GM21515 (cell line): Measurements from ENCODE around the gene STK32B.
"Not testable (repeated sequence)": the region's sequence is repeated elsewhere in the genome, so short reads cannot be mapped to it uniquely, and the experiment has no call there.

Experiments used
- ATAC-seq: cut with Tn5 transposase; IDR thresholded peaks from one replicate; pipeline ENCODE4 v1.9.1; 2021; ENCODE audit not compliant: unreplicated experiment

The STK32B gene

DNA sequence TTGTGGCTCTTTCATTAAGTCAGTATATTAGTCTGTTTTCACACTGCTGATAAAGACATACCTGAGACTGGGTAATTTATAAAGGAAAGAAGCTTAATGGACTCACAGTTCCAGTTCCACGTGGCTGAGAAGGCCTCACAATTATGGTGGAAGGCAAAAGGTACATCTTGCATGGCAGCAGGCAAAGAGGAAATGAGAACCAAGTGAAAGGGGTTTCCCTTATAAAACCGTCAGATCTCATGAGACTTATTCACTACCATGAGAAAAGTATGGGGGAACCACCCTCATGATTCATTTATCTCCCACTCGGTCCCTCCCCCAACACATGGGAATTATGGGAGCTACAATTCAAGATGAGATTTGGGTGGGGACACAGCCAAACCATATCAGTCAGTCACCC lies 15.7 kb downstream of the STK32B start:
- ATAC-seq, result not testable (repeated sequence)

DNA sequence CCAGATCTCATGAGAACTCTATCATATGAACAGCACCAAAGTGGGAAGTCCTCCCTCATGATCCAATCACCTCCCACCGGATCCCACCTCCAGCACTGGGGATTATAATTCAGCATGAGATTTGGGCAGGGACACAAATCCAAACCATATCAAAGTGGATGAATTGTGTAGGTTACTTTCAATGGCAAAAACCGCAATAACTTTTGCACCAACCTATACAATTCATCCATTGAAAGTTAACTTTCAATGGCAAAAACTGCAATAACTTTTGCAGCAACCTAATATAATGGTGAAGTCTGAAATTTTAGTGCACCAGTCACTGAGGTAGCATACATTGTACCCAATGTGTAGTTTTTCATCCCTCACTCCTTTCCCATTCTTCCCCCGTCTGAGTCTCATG lies 16.6 kb downstream of the STK32B start:
- ATAC-seq, result no peak

DNA sequence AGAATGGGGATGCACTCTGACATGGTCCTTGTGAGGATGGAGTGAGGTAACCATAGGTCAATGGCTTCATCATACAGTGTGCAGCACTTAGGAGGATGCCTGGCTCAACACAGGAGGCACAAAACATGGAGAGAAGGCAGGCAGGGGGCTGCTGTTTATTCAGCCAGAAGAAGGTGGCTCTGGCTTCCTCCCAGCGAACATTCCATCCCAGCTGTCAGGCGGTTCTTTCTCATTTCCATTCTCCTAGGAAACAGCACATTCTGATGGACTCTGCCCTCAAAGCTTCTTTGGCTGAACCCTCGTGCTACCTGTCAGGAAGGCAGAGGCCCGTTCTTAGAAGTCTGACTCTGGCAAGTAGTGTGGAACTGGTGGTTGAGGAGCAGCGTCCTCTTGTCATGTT lies 18.6 kb downstream of the STK32B start:
- ATAC-seq, result no peak

DNA sequence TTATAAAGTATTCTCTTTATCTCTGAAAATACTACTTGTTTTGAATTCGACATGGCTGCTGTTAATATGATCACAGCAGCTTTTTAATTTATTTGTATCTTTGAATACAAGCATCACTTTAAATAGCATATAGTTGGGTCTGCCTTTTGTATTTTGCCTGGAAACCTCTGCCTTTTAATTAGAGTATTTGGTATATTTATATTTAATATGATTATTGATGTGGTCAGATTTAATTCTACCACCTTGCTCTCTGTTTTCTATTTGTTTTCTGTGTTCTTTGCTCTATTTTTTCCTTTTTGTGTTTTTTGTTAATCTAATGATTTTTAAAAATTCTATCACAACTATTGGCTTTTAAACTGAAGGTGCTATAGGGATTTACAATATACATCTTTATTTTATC lies 21.7 kb downstream of the STK32B start:
- no peak for ATAC-seq

DNA sequence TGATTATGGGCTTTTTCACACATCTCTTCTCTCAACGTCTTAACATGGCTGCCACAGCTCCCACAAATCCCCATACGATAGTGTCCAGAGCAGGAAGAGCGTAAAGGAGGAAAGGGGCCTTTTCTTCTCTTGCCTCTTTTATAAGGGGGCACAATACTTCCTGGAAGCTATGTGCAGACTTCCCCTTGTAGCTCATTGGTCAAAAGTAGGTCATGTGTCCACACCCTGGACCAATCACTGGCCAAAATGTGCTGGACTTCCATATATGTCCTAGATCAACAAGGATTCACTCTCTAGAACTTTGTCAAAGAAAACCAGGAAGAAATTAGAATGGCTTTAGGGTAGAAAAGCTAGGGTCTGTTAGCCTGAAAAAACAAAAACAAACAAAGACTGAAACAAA lies 26.7 kb downstream of the STK32B start:
- ATAC-seq, result no peak

DNA sequence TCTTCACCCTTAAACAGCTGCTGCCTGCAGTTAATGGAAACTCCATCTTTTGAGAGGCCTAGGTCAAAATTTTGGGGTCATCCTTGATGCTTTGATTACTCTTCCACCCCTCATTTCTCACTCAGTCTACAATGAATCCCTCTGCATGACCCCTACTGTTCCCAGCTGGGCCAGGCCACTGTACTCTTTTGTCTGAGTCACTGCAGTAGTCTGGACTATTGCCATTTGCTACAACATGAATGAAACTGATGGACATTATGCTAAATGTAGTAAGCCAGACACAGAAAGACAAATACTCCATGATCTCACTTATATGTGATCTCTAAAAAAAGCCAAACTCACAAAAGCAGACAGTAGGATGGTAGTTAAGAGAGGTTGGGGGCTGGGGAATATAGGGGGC lies 28.3 kb downstream of the STK32B start:
- no peak for ATAC-seq

DNA sequence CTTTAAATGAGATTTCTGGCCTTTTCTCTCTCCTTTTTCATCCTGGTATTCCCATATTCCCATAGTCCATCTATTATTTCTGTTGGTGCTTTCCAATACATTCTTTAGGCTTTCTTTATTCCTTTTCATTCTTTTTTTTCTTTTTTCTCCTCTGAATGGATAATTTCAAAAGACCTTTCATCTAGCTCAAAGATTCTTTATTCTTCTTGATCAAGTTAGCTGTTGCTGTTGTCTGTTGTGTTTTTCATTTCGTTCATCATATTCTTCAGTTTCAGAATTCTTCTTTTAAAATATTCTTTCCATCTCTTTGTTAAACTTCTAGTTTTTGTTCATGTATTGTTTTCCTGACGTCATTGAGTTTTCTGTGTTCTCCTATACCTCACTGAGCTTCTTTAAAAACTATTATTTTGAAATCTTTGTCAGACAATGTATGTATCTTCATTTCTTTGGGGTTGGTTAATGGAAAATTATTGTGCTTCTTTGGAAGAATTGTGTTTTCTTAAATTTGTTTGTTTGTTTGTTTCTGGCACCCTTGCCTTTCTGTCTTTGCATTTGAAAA lies 30.2 kb downstream of the STK32B start:
- no peak for ATAC-seq

DNA sequence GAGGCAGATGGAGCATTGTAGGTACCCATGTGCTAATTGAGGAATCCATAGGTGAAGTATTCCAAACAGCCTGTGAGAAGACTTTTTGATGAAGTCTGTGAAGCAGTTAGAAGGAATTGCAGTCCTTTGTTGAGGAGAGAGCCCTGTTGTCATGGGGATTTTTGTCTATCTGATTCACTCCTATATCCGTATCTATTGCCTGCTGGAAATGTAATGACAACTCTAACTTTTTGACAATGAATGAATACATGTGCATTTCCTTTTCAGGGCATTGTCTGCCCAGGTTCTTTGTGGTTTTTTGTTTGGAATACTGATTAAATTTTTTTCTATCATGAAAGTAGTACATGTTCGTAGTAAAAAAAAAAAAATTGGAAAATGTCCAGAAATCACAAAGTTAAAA lies 31.1 kb downstream of the STK32B start:
- ATAC-seq, result no peak

DNA sequence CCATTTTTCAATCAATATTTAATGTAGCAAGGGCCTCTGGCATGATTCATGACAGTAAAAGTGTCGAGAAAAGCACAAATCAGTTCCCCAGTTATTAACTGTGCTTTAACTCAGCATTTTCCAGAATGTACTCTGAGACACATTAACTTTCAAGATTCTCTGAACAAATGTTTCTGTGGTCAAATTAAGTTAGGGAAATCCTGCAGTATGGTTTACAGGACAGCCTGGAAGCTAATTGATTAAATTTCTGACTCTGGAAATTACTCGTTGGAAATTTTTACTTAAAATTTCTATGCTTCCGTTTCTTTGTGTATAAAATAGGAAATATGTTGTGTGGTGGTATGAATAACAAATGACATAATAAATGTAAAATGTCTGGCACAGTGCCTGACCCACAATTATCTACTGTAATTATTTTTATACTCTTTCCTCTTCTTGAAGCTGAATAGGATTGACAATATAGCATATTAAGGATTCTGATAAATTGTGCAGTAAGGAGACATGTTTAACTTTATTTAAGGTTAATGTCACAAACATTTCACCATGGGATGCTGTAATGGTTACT lies 33.7 kb downstream of the STK32B start:
- no peak for ATAC-seq

DNA sequence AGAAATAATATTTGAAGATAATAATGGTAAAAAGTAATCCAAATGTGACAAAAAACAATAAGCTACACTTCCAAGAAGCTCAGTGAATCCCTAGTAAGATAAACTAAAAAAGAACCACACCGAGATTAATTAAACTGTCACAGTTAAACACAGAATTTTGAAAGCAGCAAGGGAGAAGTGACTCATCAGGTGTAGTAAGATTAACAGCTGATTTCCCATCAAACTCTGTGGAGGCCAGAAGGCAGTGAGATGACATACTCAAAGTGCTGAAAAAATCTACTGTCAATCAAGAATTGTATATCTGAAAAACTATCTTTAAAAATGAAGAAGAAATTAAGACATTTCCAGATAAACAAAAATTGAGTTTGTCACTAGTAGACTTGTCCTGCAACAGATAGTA lies 35.3 kb downstream of the STK32B start:
- ATAC-seq, result no peak

DNA sequence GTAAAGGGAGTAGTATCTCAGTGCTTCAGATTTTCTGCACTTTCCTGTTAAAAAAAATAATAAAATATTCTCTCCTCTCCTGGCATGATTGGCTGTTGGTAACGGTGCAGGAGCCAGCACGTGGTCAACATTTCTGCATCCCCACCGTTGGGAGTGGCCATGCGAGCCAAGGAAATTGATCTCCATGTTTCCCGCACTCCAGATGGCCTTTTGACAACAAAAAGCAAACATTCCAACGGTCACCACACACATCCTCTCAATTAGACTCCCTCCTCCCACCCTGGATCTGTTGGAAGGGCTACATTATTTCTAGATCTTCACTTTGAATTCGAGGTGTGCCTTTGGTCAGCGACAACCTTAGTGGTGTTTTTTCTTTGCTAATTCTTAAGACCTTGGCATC lies 45.0 kb downstream of the STK32B start:
- no peak for ATAC-seq

DNA sequence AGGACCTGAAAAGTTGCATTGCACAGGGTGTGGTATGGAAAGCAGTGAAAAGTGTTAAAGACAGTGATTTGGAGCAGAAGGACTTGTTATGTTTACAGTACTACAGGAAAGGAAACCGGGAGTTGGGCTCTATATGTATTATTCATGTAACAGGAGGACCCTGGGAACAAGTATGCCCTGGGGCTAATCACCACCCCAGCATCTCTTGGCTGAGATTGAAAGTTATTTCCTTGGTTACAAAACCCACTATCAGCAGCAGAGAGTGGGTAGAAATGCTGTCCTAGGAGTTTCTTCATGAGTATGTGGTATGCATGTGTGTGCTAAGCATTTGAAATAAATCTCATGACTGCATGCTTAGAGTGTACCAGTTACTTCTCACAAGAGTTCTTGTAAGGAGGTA lies 46.9 kb downstream of the STK32B start:
- ATAC-seq, result no peak

DNA sequence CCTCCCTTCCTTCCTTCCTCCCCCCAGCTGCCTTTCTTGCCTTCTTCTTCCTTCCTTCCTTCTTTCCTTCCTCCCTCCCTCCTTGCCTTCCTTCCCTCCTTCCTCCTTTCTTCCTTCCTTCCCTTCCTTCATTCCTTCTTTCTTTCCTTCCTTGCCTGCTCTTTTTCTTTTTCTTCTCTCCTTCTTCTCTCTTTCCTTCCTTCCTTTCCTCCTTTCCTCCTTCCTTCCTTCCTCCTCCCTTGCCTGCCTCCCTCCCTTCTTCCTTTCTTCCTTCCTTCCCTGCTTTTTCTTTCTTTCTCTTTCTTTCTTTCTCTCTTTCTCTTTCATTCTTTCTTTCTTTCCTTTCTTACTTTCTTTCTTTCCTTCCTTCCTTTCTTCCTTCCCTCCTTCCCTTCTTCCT lies 49.1 kb downstream of the STK32B start:
- ATAC-seq, result no peak

DNA sequence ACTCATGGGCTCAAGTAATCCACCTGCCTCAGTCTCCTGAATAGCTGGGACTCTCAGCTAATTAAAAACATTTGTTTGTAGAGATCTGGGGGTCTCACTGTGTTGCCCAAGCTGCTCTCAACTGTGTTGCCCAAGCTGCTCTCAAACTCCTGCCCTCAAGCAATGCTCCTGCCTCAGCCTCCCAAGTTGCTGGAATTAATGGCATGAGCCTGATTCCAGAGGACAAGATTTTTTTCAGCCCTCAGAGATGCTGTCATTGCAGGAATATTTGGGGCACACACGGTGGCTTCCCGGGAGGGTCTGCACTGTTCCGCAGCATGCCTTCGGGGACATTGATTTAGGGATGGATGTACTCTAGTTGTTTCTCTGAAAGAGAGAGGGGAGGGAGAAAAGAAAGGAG lies 49.7 kb downstream of the STK32B start:
- ATAC-seq, result no peak

DNA sequence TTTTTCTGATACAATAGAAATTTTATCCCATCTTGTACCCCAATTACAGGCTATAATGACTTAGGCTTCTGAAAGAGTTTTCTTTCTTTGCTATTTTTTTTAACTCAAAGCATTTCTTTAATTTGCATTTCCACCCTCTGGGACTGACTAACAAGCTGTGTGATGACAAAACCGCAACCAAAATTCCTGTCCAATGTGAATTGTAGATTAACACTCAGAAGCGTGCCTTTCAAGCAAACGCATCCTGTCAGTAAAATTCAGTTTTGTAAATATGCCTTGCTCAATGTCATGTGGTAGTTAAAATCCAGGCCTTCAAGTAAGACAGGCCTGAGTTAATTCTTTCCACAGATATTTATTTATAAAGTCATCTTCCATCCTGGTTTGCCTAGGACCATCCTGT lies 50.3 kb downstream of the STK32B start:
- ATAC-seq, result no peak

DNA sequence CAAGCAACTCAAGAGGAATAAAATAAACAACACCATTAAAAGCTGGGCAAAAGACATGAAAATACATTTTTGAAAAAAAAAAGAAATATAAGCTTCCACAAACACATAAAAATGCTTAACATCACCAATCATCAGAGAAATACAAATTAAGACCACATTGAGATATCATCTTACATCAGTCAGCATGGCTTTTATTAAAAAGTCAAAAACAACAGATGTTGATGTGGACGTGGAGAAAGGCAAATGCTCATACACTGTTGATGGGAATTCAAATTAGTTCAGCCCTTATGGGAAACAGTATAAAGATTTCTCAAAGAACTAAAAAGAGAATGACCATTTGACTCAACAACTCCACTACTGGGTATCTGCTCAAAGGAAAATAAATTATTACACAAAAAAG lies 59.6 kb downstream of the STK32B start:
- no peak for ATAC-seq

DNA sequence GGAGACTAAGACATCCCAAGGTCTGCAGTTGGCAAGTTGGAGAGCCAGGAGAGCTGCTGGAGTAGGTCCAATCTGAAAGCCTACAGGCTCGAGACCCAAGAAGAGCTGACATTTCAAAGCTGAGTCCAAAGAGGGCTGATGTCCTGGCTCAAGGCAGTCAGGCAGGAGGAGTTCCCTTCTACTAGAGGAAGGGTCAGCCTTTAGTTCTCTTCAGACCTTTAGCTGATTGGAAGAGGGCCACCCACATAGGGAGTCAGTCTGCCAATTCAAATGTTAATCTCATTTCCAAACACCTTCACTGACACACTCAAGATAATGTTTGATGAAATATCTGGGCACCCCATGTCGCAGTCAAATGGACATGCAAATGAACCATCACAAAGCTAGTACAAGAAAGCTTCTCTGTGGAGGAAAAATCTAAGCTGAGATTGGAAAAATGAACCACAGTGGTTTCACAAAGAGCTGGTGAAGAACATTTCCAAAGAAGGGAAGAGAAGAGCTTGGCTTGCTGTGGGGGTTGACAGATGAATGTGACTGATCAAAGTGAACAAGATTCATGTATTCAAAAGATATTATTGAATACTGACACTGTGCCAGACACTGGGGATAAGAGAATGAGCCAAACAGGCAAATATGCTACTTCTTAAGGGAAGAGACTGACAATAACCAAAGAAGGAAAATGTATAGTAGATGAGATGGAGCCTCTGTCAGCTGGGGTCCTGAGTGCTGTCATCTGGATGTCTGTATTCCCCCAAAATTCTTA lies 61.2 kb downstream of the STK32B start:
- ATAC-seq, result no peak

DNA sequence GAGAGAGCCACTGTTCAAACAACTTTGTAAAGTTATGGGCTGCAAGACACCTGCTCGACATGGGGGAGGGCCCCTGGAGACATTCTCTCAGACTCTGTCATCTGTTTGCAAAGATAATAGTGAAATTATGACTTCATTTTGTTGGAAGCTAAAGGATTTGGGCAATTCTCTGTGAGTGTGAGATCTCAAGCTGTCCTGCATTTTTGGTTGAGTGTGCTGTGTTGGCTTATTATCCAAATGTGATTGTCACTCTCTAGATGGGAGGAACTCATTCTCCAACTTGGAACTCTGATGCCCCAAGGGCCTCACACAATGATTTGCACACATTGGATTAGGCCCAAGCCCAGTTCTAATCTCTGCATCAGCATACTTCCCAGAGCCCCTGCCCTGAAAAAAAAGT lies 63.7 kb downstream of the STK32B start:
- ATAC-seq, result no peak

DNA sequence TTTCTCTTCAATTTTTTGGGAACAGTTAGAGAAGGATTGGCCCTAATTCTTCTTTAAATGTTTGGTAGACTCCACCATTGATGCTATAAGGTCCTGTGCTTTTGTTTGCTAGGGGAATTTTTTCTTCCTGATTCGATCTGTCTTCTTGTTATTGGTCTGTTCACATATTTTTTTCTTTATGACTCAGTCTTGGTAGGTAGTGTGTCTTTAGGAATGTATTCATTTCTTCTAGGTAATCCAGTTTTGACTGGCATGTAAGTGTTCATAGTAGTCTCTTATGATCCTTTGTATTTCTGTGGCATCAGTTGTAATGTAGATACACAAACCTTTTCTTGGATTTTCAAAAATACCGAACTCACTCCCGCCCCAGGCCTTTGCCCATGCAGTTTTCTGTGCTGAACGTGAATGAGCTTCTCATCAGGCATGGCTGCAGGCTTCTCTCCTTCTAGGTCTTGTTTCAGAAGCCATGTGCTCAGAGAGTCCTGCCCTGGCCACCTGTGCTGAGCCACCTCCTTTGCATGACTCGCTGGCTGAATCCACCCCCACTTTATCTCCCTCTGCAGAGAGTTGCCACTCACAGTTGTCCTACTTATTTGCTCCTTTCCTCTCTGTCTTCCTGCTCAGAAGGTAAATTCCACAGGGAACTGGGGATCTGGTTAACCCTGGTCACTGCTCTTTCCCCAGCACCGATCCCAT lies 67.0 kb downstream of the STK32B start:
- no peak for ATAC-seq

DNA sequence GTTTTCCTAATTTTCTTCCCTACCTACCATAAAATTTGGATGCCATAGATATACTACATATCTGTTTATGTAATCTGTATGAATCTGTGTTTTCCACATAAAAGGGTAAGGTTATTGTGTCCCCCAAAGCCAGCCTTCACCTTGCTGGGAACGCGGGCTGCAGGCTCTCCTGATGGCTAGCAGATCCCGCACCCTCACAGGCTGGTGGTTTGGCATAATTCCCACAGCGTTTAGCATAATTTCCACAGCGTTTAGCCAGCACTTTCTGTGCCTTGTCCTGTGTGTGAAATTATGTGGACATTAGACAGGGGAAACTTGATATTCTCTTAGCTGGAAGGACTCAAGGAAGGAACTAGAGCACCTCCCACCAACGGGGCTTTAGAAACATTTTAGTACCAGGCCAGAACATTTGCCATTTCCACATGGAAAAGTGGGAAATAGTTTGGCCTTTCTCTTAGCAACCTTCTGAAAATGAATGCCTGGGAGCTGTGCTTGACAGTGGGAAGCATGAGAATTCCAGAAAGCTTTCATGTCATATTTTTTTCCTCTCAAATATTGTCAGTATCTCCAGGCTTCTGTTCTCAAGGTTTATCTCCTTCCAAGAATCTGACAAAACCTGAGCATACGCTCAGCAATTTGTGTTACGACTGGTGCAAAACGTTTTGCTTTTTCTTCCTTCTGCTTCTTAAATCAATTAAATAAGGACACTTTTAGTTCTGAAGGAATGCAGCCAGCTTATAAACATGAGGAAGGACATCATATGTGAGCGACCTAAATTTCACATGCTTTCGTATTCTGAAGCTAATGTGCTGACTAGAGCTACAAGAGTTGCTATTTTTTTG lies 67.9 kb downstream of the STK32B start:
- ATAC-seq, result no peak

DNA sequence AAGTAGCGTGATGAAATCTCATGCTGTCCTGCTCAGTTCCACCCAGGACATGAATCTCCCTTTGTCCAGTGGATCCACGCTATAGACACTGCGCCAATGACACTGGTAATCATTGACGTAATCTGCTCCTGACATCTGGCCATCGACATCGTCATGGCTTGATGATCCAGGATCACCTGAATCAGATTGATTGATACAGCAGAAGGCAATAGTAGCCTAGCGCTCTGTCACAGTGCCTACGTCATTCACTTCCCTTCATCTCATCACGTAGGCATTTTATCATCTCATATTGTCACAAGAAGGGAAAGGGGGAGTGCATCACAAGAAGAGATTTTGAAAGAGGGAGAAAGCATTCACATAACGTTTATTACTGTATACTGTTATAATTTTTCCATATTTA lies 68.8 kb downstream of the STK32B start:
- ATAC-seq, result no peak
